ENCODE data around the gene RFX8.
A peak's percentile ranks its signal among the peaks of the same experiment; 100 is the strongest.

RFX8 gene

DNA sequence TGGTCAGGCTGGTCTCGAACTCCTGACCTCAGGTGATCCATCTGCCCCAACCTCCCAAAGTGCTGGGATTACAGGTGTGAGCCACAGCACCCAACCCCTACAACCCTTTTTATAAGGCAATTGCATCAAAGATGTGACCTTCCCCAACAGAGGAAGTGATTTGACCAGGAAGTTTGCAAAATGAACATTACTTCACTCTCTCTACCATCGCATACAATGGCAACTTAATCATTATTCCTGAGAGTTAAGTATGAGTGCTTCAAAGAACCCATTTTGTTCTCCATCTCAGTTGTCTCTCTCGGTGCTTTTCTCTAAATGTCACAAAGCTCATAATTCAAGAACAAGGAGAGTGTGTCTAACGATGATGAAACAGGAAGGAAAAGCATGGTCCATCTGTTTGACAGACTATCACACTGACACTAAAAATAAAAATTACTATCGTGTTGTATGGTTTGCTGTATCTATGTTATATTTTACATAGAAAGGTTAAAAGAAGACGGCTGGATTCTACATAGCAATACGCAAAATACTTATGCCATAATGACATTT lies 69.5 kb downstream of the RFX8 start:
- DNase-seq = no peak

DNA sequence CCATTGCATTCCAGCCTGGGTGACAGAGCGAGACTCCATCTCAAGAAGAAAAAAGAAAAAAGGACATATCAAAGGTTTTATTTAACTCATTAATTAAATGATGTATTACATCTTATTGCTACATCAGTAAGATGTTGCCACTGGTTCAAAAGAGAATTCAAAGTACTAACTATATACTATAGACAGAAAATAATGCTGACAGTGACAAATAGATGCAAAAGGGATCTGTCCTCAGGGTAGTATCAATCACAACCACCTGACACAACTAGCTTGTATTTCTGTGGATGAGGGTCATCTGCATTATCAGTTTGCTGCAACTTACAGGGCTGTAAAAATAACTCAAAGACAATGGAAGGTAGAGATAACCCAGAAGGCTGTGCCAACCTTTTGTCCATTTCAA lies 71.2 kb downstream of the RFX8 start:
- DNase-seq = no peak

DNA sequence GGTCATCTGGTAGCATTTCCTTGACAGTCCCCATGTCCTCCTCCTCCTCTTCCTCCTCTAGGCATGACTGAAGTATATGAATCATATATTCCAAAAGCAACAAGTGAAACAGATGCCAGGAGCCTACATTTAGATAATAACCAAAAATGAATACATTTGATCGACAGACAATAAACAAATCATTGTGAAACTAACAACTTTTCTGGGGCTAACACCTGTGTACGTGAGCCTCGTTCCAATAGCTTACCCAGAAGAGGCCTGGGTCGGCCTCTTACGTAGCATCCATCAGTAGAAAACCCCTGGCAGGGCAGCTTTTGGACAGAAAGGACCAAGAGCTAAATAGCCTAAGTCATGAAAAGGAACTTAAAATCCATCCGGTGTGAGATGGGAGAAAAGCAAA lies 72.3 kb downstream of the RFX8 start:
- no peak for DNase-seq

DNA sequence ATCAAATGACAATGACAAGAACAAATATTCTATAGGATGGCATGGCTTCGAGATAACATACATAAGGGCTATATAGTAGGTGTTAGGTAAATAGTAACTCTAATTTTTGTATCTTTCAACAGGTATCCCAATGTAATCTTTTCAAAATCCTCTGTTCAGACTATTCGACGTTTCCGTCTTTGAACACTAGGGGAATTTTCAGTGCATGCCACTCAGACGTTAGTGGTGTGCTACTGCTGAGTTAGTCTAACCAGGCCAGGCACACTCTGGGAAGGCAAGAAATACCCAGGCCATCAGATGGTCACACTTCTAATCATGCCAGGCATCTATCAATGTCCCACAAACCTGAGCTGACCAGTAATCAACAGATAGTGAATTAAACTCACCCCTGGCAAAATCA lies 73.0 kb downstream of the RFX8 start:
- no peak for DNase-seq

DNA sequence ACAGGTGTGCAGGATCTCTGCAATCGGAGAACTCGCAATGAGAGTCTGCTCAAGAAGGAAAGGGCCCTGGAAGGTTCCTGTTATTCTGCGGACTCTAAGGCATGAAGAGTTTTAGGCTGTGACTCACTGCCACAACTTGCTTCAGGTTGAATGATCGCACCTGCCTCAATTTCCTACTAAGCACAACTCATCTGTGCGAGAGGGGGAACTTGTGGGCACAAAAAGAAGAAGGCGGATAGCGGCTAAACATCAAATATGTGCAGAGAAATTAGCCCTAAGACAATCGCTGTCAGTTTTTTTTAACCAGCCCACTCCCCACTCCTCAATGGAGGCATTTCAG lies 73.6 kb downstream of the RFX8 start:
- no peak for DNase-seq

DNA sequence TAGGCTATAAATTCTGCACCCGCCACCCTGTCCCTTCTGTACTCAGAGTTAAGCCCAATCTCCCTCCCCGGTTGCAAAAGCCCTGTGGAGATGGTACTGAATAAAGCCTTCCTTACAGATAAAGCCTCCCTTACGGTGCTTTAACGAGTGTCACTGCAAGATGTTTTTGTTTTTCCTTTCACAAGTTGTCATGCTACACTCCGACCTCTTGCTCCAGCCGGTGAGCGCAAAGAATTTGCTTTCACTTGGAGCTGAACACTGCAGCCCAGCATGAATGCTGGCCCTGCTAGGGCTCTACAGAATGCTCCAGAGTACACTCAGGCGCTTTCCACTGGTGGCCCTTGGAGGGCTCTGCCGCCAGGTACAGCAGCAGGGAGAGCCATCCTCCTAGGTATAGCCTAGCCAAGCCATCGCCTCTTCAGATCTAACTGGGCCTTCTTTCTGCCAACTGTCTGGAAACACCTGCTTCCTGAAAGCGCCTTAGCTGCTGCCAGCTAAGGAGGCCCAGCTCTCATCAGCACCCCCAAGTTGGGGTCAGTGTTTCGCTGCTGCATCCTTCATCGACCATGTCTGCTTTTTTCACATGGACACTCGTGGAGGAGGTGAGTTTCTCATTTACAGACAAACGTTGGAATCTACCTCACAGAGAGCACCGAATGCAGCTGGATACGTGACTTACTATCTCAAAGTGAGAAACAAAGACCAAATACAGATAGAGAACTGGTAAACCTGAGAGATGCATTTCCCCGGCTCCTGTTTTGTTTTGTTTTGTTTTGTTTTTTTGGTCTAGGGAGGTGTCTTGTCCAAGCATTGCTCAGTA lies 74.2 kb downstream of the RFX8 start:
- no peak for DNase-seq

DNA sequence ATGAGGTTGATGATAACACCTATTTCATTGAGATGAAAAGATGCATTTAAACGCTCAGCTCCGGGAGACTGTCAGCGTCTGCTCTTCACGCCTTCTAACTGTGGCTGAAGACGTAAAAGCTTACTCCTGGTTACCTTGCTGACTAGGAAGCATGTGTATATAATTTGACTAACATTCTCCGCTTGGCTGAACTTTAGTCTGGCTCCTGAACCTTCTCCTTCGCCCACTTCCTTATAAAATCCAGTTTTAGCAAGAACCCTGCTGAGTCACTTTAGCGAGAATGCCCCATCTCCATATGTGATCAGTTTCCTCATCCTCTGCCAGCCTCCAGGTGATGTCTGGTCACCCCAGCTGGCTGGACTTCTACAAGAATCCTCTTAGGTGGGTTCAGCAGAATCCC lies 74.9 kb downstream of the RFX8 start:
- no peak for DNase-seq

DNA sequence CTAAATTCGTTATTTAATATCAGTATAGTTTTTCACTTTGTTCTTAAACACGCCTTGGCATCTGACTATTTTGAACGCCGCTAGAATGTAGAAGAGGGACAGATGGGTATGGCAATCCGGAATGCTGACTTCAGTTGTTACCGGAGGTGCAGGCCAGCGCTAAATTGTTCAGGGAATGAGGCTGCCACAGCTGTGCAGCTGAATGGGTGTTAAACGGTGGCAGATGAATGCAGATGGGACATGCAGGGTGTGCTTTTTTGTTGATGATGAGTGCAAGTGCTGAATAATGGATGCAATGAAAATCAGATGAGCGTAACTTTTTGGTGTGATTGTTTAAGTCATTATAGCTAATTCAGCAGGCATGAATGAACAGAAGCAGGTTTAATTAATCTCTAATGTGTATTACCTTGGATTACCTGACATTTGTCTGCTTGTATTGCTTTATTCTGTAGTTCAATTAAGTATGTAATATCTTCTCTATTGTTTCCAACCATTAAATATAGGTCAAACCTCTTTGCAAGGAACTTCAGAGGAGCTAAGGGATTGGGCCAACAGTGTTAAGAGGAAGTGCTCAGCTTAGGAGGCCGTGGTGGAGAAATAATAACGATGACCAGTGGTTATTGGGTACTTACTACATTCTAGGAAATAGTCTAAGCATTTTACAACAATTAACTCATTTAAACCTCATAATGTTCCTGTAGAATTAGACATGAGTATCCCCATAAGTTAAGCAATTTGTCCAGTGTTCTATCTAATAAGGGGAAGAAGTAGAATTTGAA lies 75.7 kb downstream of the RFX8 start:
- no peak for DNase-seq

DNA sequence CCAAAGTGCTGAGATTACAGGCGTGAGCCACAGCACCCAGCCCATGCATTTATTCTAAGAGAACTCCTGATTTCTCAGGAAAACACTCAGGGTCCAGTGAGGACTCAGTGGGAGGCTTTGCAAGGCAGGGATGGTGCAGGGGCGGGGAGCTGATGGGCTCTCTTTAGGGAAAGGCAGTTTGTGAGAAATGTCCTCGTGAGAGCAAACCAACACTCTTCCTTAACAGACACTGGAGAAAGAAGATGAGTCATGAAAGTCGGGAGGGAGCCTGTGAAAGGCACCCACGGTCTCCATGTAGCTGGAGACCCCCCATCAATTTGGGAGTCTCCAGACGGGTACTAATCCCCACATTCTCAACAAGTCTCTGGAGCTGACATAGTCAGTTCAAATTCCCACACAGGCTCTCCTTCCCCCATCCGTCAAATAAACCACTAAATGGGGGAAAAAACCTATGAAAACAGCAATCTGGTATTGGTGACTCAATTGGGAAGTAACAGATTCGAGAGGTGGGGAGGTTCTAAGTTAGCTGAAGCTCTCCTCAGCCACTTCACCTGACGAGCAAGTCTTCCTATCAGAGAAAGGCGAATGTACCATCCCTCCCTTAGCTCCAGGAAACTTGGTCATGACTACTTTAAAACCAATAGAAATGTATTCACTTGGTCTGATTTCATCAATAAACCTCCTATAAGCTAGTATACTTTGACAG lies 76.6 kb downstream of the RFX8 start:
- DNase-seq = no peak

DNA sequence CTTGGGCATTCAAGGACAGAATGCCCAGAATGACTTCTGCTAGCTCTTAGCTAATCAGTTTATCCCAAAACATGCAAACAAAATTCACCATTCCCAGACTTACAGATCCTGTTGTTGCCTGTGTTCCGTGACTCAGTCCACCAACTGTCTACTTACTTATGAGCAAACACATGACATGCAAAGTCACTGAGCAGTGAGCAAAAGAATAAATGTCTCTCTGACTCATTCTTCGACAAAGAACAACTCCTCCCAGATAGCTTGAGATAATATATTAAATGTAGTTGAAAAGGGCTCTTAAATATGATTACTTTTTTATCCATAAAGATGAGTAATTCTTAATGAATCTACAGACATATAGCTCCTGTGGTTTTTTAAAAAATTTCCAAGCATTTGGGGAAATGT lies 78.6 kb downstream of the RFX8 start:
- DNase-seq = no peak

DNA sequence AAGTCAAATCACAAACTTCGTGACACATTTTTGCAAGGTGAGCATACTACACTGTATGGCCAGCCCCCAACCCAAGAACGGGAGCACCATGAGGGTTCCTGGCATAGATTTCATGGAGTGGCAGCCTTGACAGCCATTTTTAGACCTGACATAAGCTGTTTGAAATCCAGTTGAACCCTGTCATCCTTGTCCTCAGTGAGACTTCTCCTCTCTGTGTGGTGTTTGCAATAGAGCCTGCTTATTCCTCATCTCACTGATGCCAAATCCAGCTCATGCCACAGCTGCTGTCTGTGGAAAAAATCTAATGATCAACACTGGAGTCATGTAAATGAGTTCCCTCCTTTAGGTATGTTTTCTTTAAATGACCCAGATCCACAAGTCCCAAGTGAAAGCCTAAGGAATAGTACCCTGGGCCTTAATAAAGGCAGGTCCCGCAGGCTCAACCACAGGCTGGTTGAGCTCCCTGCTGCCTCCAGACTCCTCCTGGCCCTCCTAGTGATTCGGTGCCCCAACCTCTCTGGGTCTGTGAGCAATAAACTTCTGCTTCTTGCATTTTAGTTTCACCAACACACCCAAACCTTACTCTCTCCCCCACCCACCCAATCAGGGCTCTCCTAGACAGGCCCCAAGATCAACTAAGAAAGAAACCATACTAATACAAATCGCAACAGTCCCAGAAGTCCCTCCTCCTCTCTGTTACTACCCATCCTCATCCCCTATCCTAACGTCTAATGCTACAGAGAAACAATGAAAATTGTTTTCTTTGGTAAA lies 79.2 kb downstream of the RFX8 start:
- DNase-seq = no peak

DNA sequence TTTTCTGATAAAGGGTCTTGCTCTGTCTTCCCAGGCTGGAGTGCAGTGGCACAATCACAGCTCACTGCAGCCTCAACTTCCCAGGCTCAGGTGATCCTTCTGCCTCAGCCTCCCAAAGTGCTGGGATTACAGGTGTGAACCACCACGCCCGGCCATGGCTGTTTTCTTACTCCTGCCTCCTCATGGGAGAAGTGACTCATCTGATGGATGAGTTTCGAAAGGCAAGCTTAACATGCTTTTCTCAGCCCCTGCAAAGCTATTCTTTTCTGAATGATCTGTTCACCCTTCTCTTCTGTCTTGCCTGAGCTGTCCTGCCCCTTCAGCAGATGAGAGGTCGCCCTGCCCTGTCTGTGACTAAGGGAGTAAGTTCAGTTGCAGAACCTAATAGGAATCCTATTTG lies 86.7 kb downstream of the RFX8 start:
- no peak for DNase-seq

DNA sequence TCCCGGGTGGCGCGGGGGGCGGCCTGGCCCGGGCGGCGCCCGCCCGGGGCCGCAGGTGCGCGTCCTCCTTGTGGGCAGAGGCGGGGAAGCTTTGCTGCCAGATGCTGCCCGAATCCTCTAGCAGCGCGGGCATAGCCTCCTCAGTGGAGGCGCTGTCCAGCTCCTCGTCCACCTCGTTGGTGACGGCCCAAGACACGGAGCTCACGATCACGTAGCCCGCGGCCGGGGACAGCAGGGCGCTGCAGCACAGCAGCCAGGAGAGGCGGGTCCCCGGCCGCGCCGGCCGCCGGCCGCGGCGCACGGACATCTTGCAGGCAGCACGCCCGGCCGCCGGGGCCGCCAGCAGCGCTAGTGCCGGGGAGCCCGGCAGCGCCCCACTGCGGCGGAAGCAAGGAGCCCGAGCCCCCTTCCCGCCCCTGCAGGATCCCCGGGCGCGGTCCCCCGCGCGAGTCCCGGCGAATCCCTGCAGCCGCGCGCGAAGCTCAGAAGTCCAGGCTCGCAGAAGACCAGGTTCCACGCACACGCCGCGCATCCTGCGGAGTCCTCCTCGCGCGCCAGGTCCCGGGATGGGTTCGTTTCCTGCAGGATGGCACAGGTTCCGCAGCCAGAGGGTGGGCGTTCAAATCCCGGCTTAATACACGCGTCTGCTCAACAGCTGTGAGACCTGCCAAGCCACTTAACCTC lies 87.6 kb downstream of the RFX8 start, which contains the start of gene CREG2:
Gene CREG2 (minus strand): TSS at position 353 of the 684 bp plus-strand sequence. CDS start 46 bp downstream, at position 307.
- peak; percentile 33 for DNase-seq

DNA sequence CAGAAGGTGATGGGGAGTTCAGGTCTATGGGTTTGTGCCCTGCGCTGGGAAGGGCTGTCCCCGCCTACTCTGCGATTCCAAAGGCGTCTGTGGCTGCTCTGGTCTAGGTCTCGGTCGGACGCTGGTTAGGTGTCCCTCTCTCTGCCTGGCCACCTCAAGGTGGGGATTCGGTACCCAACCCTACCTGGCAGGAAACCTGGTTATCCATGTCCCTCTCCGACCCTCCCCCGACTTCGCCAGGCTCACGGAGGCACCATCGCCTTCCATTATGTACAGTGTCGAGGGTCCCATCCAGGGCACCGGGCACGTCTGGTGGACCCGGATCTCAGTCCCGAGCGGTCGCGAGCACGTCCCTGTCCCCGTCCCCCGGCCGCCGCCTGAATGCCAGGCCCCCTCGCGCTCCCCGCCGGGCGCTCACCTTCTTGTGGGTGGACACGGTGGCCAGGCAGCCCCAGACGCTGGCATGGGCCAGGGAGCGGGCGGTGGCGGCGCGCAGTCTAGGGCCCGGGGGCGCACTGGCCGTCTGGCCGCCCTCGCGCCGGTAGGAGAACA lies 88.2 kb downstream of the RFX8 start:
- no peak for DNase-seq

DNA sequence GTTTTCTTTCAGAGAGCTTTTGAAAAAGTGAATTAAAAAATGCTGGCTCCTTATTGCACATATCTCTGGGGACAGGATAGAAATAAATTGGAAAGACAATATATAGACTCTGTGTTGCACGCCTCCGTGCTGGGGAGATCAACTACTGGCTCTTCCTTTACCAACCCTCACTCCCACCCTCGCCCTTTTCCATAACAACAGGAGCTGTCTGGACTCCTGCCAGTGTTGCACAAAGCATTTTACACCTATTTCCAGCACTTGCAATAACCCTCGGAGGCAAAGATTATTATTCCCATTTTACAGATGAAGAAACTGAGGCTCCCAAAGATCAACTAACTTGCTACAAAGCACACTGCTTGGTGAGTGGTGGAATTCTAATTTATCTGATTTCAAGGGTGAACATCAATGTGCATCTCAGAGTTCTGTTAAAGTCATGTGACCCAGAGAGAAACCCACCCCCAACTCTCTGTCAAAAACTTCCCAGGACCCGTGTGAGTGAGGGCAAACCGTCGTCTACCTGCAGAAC lies 91.8 kb downstream of the RFX8 start:
- DNase-seq = no peak

DNA sequence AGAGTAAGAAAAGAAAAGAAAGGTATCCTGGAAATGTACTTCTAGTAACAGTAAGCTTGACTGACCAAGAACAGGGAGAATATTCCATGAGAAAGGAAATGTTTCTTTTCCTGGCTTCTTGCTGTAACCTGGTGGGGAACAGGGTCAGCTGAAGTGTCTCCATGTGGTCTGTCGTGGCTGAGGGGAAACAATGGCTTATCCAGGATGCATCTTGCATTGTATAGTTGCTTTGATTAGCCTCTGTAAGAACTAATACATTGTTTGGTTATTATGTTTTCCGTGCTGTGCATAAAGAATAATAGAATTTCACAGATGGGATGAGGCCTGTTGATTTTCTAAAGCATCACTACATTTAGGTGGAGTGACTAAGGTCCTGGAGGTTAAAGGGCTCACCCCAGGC lies 92.5 kb downstream of the RFX8 start:
- no peak for DNase-seq

DNA sequence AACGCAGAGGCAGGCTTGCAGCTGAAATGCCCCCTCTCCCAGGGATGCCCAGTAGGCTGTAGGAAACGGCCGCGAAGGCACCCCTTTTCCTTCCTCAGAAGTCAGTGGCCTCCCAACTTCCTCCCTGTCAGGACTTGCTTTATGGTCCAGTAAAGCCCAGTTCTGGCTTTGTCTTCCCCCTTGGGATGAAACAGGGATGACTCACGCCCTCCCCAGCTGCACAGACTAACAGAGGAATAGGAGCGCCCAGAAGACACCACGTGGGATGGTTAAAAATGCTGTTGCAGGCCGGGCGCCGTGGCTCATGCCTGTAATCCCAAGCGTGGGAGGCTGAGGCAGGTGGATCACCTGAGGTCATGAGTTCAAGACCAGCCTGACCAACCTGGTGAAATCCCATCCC lies 94.5 kb downstream of the RFX8 start:
- no peak for DNase-seq

DNA sequence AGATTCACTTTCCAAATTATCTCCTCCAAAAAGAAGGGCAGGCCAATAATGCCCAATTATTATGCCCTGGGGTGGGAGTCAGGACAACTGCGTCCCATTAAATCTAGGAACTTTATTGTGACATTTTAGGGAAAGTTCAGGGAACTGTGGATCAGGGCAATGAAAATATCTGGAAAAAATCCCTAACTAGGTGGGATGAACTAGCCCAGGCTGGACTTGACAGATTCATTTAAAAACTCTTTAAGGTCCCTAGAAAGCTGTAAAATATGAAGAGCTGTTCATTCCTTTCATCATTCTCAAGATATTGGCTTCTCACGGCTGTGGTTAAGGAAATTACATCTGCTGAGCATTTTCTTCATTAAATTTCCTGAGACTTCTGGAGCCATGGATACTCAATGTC lies 95.8 kb downstream of the RFX8 start:
- DNase-seq = no peak

DNA sequence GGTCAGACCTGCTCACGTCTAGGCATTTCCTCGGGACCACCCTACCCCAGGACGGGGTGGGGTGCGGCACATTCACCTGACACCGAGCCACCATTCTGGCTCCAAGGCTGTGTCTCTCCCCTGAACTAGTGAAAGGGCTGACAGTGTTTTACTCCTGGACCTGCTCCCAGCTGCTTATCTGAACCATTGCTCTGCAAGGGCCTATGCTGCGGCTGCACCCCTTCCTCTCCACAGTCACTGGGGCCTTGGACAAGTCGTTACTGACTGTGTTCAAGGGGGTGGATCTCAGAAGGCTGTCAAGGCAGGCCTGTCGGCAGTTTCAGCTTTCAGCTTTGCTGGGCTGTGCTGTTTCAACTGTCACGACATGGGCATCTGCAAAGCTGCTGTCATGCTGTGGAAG lies 99.3 kb downstream of the RFX8 start:
- no peak for DNase-seq

DNA sequence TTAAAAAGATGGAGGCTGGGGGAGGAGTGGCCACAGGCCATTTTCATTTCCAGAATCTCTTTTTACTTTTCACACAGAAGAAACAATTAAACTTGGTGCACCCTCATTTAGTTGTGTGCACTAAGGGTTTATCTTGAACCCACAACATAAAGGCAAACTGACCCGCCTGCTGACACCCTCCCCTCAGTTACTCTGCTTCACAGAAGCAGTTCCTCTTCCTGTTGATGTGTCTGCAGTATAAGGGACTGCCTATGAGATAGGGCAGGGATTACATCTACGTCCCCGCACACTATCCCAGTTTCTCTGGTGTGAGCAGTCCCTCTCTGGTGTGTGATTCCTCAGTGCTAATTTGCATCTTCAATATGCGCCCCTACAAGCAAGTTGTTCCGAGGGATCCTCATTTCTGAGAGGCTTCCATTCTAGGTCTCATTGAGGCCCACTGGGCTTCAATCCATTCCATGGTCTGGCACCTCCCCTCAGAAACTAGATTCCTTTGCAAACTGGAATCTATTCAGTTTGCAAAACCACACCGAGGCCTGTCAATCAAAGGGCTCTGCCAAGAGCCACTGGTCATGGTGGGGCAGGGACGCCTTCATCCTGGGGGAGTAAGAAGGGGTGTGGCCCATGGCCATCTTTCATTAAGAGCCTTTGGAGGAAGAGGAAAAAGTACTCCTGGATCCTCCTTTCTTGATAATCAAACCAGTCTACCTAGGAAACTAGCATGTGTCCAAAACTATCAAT lies 99.9 kb downstream of the RFX8 start:
- DNase-seq = no peak

DNA sequence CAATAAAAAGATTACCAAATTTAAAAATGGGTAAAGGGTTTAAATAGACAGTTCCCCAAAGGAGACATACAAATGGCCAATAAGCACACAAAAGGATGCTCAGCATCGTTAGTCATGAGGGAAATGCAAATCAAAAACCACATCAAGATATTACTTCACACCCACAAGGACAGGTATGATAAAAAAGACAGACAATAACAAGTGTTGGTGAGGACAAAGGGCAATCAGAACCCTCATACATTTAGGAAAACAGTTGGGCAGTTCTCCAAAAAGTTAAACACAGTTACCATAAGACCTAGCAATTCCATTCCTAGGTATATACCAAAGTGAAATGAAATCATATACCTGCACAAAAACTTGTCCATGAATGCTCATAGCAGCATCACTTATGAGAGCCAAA lies 102.1 kb downstream of the RFX8 start:
- DNase-seq = no peak

Data from CD4-positive, alpha-beta T cell treated with Interleukin-15 for 1 hour (primary cell).